Parathyroid adenoma (tissue), 2 donors: ENCODE measurements around the gene MAD2L1BP.

Experiments
- H2AFZ ChIP-seq: fragments of 300-600 bp; sonication (generic); one replicate; pipeline ENCODE4 v1.7.0; 2017; ENCODE audit warnings: antibody characterized with exemption, mild to moderate bottlenecking
- H3K27ac ChIP-seq: fragments of 300-600 bp; sonication (generic); one replicate; pipeline ENCODE4 v1.7.0; 2017
- H3K27me3 ChIP-seq: fragments of 300-600 bp; sonication (generic); one replicate; pipeline ENCODE4 v1.7.0; 2017; ENCODE audit warnings: low read length; ENCODE audit not compliant: control insufficient read depth, insufficient read depth
- H3K36me3 ChIP-seq: fragments of 300-600 bp; sonication (generic); one replicate; pipeline ENCODE4 v1.7.0; 2017; ENCODE audit warnings: low read length; ENCODE audit not compliant: control insufficient read depth, insufficient read depth
- H3K4me1 ChIP-seq: fragments of 300-600 bp; sonication (generic); one replicate; pipeline ENCODE4 v1.7.0; 2017; ENCODE audit warnings: control low read depth
- H3K4me2 ChIP-seq: fragments of 300-600 bp; sonication (generic); one replicate; pipeline ENCODE4 v1.7.0; 2017; ENCODE audit warnings: low read length
- H3K4me3 ChIP-seq: fragments of 300-600 bp; sonication (generic); one replicate; pipeline ENCODE4 v1.7.0; 2017; ENCODE audit warnings: low read depth, low read length
- H3K79me2 ChIP-seq: fragments of 300-600 bp; sonication (generic); one replicate; pipeline ENCODE4 v1.7.0; 2017; ENCODE audit warnings: control low read depth
- H3K9ac ChIP-seq: fragments of 300-600 bp; sonication (generic); one replicate; pipeline ENCODE4 v1.7.0; 2017; ENCODE audit warnings: mild to moderate bottlenecking
- H3K9me3 ChIP-seq: fragments of 300-600 bp; sonication (generic); one replicate; pipeline ENCODE4 v1.7.0; 2017; ENCODE audit warnings: low read length; ENCODE audit not compliant: control insufficient read depth
- TF ChIP-seq, protein P1 (sequence below): fragments of 300-600 bp; sonication (generic); IDR thresholded peaks from one replicate; pipeline ENCODE4 v1.7.0; 2017; ENCODE audit warnings: antibody characterized with exemption, mild to moderate bottlenecking
- donor health status: primary hyperparathyroidism.

Gene MAD2L1BP

DNA sequence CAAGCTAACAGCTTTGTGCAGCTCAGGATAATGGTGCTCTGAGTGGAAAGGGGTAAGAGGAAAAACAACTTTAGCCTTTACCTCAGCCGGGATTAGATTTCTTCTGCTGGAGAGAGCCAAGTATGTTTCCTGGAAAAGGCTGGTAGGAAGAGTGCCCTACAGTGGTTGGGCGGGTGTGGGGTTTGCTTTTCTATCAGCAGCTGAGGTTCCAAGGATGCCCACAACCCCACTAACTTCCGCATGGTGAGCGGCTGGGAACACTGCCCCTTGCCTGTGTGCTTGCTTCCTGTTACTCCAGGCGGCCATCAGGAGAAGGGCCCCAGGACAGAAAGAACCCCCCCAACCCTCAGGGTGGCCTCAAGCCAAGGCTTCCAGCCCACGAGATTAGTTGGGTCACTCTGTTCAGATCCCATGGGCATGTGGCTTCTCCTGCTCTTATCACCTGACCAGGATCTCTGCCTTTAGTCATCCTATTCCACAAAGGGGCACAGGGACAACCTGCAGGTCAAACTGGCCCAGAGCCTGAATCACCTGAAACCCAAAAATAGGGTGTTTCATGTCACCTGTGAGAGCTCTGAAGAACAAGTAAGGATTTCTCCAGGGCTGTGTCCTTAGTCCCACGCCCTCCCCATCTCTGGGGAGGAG is 41.4 kb downstream of the MAD2L1BP start:
- no peaks in the 10 kb centered on the region for H3K9me3 ChIP-seq
- H3K4me3 ChIP-seq, result no peak overlapping the region
- H3K4me1 ChIP-seq, result no peaks in the 10 kb centered on the region
- no peak overlapping the region for H3K27ac ChIP-seq
- TF ChIP-seq, protein P1, sequence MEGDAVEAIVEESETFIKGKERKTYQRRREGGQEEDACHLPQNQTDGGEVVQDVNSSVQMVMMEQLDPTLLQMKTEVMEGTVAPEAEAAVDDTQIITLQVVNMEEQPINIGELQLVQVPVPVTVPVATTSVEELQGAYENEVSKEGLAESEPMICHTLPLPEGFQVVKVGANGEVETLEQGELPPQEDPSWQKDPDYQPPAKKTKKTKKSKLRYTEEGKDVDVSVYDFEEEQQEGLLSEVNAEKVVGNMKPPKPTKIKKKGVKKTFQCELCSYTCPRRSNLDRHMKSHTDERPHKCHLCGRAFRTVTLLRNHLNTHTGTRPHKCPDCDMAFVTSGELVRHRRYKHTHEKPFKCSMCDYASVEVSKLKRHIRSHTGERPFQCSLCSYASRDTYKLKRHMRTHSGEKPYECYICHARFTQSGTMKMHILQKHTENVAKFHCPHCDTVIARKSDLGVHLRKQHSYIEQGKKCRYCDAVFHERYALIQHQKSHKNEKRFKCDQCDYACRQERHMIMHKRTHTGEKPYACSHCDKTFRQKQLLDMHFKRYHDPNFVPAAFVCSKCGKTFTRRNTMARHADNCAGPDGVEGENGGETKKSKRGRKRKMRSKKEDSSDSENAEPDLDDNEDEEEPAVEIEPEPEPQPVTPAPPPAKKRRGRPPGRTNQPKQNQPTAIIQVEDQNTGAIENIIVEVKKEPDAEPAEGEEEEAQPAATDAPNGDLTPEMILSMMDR, result no peak
- H3K27me3 ChIP-seq, result no peaks in the 10 kb centered on the region
- H3K36me3 ChIP-seq, result no peaks in the 10 kb centered on the region
- peaks cover 10% of the 10 kb centered on the region for H3K79me2 ChIP-seq
- H3K9ac ChIP-seq, result no peak overlapping the region
- H2AFZ ChIP-seq, result no peak overlapping the region
- no peak overlapping the region for H3K4me2 ChIP-seq

DNA sequence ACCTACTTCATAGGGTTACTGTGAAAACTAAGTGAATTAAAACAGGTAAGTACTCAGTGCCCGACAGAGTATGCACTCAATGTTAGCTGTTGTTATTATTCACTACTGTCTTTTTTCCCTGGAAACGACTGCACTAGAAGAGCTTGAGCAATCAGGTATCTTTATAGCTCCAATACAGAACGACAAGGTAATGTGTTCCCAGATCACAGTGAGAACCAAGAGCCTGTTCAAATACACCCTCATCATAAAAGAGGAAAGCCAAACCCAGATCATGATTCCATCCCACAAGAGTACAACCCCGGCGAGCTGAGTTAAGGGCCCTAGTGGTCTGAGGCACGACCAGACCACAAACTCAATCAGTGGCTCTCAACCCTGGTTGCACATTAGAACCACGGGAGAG is 42.1 kb downstream of the MAD2L1BP start:
- Histone ChIP-seq H3K4me1 (peaks cover under 1% of the 10 kb centered on the region), H3K36me3 (no peaks in the 10 kb centered on the region), H2AFZ (no peak overlapping the region), H3K9ac (no peak overlapping the region), H3K4me2 (no peak overlapping the region), H3K27ac (no peak overlapping the region), H3K9me3 (no peaks in the 10 kb centered on the region), H3K27me3 (no peaks in the 10 kb centered on the region), H3K79me2 (peaks cover 10% of the 10 kb centered on the region), H3K4me3 (no peak overlapping the region)
- TF ChIP-seq, protein P1, result no peak

DNA sequence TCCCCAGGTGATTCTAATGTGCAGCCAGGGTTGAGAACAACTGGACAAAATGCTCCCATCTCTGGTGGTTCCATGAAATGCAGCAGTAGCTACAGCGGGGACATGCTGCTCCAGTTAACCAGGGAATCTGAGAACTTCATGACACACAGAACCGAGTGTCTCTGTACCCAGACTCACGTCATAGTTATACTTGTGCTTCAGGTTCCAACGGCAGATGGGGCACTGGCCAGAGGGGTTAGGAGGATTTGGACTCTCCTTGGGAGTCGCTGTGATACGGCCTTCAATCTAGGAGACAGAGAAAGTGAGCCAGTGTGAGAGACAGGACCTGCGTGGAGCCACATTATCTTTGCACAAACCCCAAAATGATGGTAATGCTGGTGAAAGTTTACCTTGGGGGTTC is 42.7 kb downstream of the MAD2L1BP start:
- Histone ChIP-seq H3K9ac (no peak overlapping the region), H3K27me3 (no peaks in the 10 kb centered on the region), H2AFZ (no peak overlapping the region), H3K27ac (no peak overlapping the region), H3K4me3 (no peak overlapping the region), H3K79me2 (peaks cover 10% of the 10 kb centered on the region), H3K9me3 (no peaks in the 10 kb centered on the region), H3K4me2 (no peak overlapping the region), H3K36me3 (no peaks in the 10 kb centered on the region), H3K4me1 (peaks cover 7% of the 10 kb centered on the region)
- TF ChIP-seq, protein P1, result no peak

DNA sequence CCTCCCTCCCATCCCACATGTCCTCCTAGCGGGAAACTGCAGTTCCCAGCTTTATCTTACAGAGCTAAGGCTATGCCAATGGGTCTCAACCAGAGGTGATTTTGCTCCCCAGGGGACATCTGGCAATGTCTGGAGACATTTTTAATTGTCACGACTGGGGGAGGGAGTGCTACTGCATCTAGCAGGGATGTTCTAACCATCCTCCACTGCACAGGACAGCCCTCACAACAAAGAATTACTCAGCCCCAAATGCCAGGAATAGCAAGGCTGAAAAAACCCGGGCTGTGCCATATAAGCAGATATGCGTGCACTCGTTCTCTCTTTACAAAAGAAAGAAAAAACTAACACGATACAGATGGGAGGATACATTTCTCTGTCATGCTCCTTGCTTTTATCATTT is 43.4 kb downstream of the MAD2L1BP start:
- no peak overlapping the region for H3K27ac ChIP-seq
- no peak overlapping the region for H3K9ac ChIP-seq
- no peaks in the 10 kb centered on the region for H3K27me3 ChIP-seq
- H3K4me1 ChIP-seq, result peaks cover 10% of the 10 kb centered on the region
- H2AFZ ChIP-seq, result no peak overlapping the region
- peaks cover 12% of the 10 kb centered on the region for H3K79me2 ChIP-seq
- TF ChIP-seq, protein P1, result no peak
- H3K9me3 ChIP-seq, result no peaks in the 10 kb centered on the region
- H3K4me2 ChIP-seq, result no peak overlapping the region
- H3K4me3 ChIP-seq, result no peak overlapping the region
- H3K36me3 ChIP-seq, result no peaks in the 10 kb centered on the region
